Measurements from ENCODE around the gene CST7.

The CST7 gene

DNA sequence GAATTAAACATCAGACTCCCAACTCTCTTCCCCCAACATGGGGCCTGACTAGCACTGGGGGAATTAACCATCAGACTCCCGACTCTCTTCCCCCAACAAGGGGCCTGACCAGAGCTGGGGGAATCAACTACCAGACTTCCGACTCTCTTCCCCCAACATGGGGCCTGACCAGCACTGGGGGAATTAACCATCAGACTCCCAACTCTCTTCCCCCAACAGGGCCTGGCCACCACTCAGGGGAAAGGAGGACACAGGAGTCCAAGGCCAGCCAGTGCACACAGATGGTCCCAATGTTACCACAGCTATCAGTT is 13.1 kb downstream of the CST7 start:
- H3K27me3 ChIP-seq (ENCODE audit: insufficient read depth, low read length), result no peaks in the 10 kb centered on the region
- no peaks in the 10 kb centered on the region for H3K9me3 ChIP-seq (ENCODE audit: insufficient read depth, low read depth, low read length)
- H3K4me3 ChIP-seq (ENCODE audit: low read length), result no peak overlapping the region
- H3K4me1 ChIP-seq (ENCODE audit: insufficient read depth, low read length), result no peaks in the 10 kb centered on the region
- no peak overlapping the region for H3K9ac ChIP-seq (ENCODE audit: low read depth, low read length)
- no peak overlapping the region for H3K27ac ChIP-seq (ENCODE audit: low read length)
- peaks cover 63% of the 10 kb centered on the region for H3K36me3 ChIP-seq (ENCODE audit: insufficient read depth, low read depth, low read length)

DNA sequence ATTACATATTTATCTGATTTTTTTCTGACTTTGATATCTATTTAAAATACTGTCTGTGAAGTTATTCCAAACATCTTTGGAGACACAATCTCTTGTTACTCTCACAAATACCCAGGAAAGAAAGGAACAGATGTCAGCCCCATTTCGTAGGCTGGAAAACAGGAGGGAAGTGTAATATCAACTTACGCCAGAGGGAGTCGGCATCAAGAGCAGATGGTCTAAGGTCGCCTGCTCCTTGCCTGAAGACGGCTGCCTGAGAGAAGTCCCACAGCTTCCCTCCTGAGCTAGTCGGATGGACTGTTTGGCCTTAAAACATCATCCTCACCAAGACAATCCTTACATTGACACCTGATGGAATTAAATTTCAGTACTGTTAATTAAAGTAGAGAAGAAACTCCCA is 13.4 kb downstream of the CST7 start:
- Histone ChIP-seq H3K9me3 (ENCODE audit: insufficient read depth, low read depth, low read length) (no peaks in the 10 kb centered on the region), H3K4me1 (ENCODE audit: insufficient read depth, low read length) (no peaks in the 10 kb centered on the region), H3K9ac (ENCODE audit: low read depth, low read length) (no peak overlapping the region), H3K27ac (ENCODE audit: low read length) (no peak overlapping the region), H3K4me3 (ENCODE audit: low read length) (no peak overlapping the region), H3K36me3 (ENCODE audit: insufficient read depth, low read depth, low read length) (peaks cover 64% of the 10 kb centered on the region), H3K27me3 (ENCODE audit: insufficient read depth, low read length) (no peaks in the 10 kb centered on the region)

GRCh38 chr20:24963672-24964505 is 14.8 kb downstream of the CST7 start:
- H3K27me3 ChIP-seq (ENCODE audit: insufficient read depth, low read length), result no peaks in the 10 kb centered on the region
- no peaks in the 10 kb centered on the region for H3K9me3 ChIP-seq (ENCODE audit: insufficient read depth, low read depth, low read length)
- H3K4me1 ChIP-seq (ENCODE audit: insufficient read depth, low read length), result no peaks in the 10 kb centered on the region
- no peak overlapping the region for H3K9ac ChIP-seq (ENCODE audit: low read depth, low read length)
- H3K27ac ChIP-seq (ENCODE audit: low read length), result no peak overlapping the region
- peaks cover 71% of the 10 kb centered on the region for H3K36me3 ChIP-seq (ENCODE audit: insufficient read depth, low read depth, low read length)
- H3K4me3 ChIP-seq (ENCODE audit: low read length), result no peak overlapping the region

DNA sequence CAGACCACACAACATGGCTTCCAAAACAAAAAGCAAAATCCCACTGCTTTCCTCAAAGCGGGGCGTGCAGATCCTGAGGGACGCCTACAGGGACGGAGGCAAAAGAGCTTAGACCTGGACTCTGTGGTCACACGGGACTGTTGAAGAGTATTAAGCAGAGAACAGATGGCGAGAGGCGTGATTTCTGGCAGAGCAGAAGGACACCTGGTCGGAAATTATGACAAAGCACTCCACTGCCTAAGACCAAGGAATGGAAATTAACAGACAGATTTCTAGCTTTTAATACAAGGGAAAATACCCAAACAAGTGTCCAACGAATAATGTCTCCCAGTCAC is 15.4 kb downstream of the CST7 start:
- H3K4me3 ChIP-seq (ENCODE audit: low read length), result no peak overlapping the region
- H3K27me3 ChIP-seq (ENCODE audit: insufficient read depth, low read length), result no peaks in the 10 kb centered on the region
- H3K27ac ChIP-seq (ENCODE audit: low read length), result no peak overlapping the region
- no peaks in the 10 kb centered on the region for H3K9me3 ChIP-seq (ENCODE audit: insufficient read depth, low read depth, low read length)
- peaks cover 75% of the 10 kb centered on the region for H3K36me3 ChIP-seq (ENCODE audit: insufficient read depth, low read depth, low read length)
- H3K4me1 ChIP-seq (ENCODE audit: insufficient read depth, low read length), result no peaks in the 10 kb centered on the region
- no peak overlapping the region for H3K9ac ChIP-seq (ENCODE audit: low read depth, low read length)

- no peak overlapping the region for H3K27ac ChIP-seq (ENCODE audit: low read length)
- no peak overlapping the region for H3K4me3 ChIP-seq (ENCODE audit: low read length)
- H3K9ac ChIP-seq (ENCODE audit: low read depth, low read length), result no peak overlapping the region
- no peaks in the 10 kb centered on the region for H3K4me1 ChIP-seq (ENCODE audit: insufficient read depth, low read length)
- H3K36me3 ChIP-seq (ENCODE audit: insufficient read depth, low read depth, low read length), result peaks cover 83% of the 10 kb centered on the region
- H3K9me3 ChIP-seq (ENCODE audit: insufficient read depth, low read depth, low read length), result no peaks in the 10 kb centered on the region
- no peaks in the 10 kb centered on the region for H3K27me3 ChIP-seq (ENCODE audit: insufficient read depth, low read length)
Measured at GRCh38 chr20:24965065-24965919, 16.2 kb downstream of the CST7 start.

DNA sequence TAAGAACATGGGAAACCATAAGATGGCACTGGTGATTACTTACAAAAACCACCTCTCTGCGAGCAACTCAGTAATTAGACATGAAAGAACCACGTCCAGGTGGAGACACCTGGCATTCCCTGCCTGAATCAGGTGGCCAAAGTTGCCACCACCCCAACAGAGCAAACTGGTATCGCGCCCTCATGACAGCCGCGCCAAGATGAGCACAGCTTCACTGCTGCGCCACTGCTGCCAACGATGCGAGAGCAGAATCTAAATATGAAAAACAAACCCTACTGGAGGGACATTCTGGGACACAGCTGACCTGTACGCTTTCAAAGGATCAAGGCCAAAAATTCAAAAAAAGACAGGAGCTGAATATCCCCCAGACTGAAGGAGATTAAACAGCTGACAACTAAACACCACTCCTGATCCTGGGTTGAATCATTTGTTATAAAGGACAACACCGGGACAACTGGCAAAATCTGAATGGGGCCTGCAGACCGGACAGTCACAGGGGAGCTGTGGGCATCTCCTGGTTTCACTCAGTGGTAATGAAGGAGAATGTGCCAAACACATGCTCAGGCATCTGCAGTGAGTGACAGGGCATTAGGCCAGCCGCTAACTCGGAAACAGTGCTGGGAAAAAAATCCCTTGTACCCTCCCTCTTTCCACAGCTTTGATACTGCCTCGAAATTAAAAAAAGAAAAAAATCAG is 17.4 kb downstream of the CST7 start:
- peaks cover 74% of the 10 kb centered on the region for H3K36me3 ChIP-seq (ENCODE audit: insufficient read depth, low read depth, low read length)
- no peaks in the 10 kb centered on the region for H3K9me3 ChIP-seq (ENCODE audit: insufficient read depth, low read depth, low read length)
- no peak overlapping the region for H3K9ac ChIP-seq (ENCODE audit: low read depth, low read length)
- no peak overlapping the region for H3K27ac ChIP-seq (ENCODE audit: low read length)
- H3K27me3 ChIP-seq (ENCODE audit: insufficient read depth, low read length), result no peaks in the 10 kb centered on the region
- no peak overlapping the region for H3K4me3 ChIP-seq (ENCODE audit: low read length)
- H3K4me1 ChIP-seq (ENCODE audit: insufficient read depth, low read length), result no peaks in the 10 kb centered on the region

GRCh38 chr20:24968278-24968800 is 19.3 kb downstream of the CST7 start:
- H3K9ac ChIP-seq (ENCODE audit: low read depth, low read length), result no peak overlapping the region
- H3K9me3 ChIP-seq (ENCODE audit: insufficient read depth, low read depth, low read length), result no peaks in the 10 kb centered on the region
- no peak overlapping the region for H3K27ac ChIP-seq (ENCODE audit: low read length)
- no peaks in the 10 kb centered on the region for H3K4me1 ChIP-seq (ENCODE audit: insufficient read depth, low read length)
- no peak overlapping the region for H3K4me3 ChIP-seq (ENCODE audit: low read length)
- no peaks in the 10 kb centered on the region for H3K27me3 ChIP-seq (ENCODE audit: insufficient read depth, low read length)
- peaks cover 77% of the 10 kb centered on the region for H3K36me3 ChIP-seq (ENCODE audit: insufficient read depth, low read depth, low read length)

GRCh38 chr20:24969186-24970029 is 20.3 kb downstream of the CST7 start:
- Histone ChIP-seq H3K4me3 (ENCODE audit: low read length) (no peak overlapping the region), H3K36me3 (ENCODE audit: insufficient read depth, low read depth, low read length) (peaks cover 69% of the 10 kb centered on the region), H3K27me3 (ENCODE audit: insufficient read depth, low read length) (no peaks in the 10 kb centered on the region), H3K9ac (ENCODE audit: low read depth, low read length) (no peak overlapping the region), H3K27ac (ENCODE audit: low read length) (no peak overlapping the region), H3K9me3 (ENCODE audit: insufficient read depth, low read depth, low read length) (no peaks in the 10 kb centered on the region), H3K4me1 (ENCODE audit: insufficient read depth, low read length) (no peaks in the 10 kb centered on the region)

- Histone ChIP-seq H3K9ac (ENCODE audit: low read depth, low read length) (no peak overlapping the region), H3K27ac (ENCODE audit: low read length) (no peak overlapping the region), H3K27me3 (ENCODE audit: insufficient read depth, low read length) (no peaks in the 10 kb centered on the region), H3K4me1 (ENCODE audit: insufficient read depth, low read length) (no peaks in the 10 kb centered on the region), H3K36me3 (ENCODE audit: insufficient read depth, low read depth, low read length) (peaks cover 66% of the 10 kb centered on the region), H3K9me3 (ENCODE audit: insufficient read depth, low read depth, low read length) (no peaks in the 10 kb centered on the region), H3K4me3 (ENCODE audit: low read length) (no peak overlapping the region)
Measured at GRCh38 chr20:24970030-24970553, 21.0 kb downstream of the CST7 start.

- Histone ChIP-seq H3K27me3 (ENCODE audit: insufficient read depth, low read length) (no peaks in the 10 kb centered on the region), H3K4me1 (ENCODE audit: insufficient read depth, low read length) (no peaks in the 10 kb centered on the region), H3K27ac (ENCODE audit: low read length) (no peak overlapping the region), H3K36me3 (ENCODE audit: insufficient read depth, low read depth, low read length) (peaks cover 60% of the 10 kb centered on the region), H3K9me3 (ENCODE audit: insufficient read depth, low read depth, low read length) (no peaks in the 10 kb centered on the region), H3K9ac (ENCODE audit: low read depth, low read length) (no peak overlapping the region), H3K4me3 (ENCODE audit: low read length) (no peak overlapping the region)
Measured at GRCh38 chr20:24970754-24971153, 21.7 kb downstream of the CST7 start.

Measured in iPS-20b (cell line).